ENCODE data around the gene PRKCA.

DNA sequence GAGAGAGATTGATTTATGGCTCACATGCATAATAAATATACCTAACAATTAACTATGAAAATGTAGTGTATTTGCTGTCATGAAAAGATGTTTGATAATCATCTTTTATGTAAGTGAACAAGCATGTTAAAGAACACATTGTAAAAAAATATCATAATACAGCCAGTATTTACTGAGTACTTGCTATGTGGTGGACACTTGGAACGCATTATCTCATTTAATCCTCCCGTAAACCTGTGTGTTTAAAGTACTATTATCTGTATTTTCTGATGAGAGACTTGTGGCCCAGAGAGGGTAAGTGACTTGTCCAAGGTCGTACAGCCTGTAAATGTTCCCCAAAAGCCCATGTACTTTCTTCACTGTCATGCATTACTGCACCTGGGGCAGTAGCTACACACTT lies 70.7 kb downstream of the PRKCA start:
- TF ChIP-seq POLR2AphosphoS5 (IDR thresholded peaks at IDR 0.05), result no peak
- TF ChIP-seq POLR2A (IDR thresholded peaks at IDR 0.05), result no peak

Data from gastroesophageal sphincter (tissue), 2 donors.